Activated T-helper 1 cell treated with Interleukin-2 at 50 U/mL for 16 hours (primary cell): ENCODE measurements around the gene MCM3AP.

Experiments used
- DNase-seq: peaks from one replicate; pipeline ENCODE4 v3.0.0-alpha.2; 2020; ENCODE audit warnings: low read depth

Gene MCM3AP

GRCh38 chr21:46217511-46218196 is 67.8 kb downstream of the MCM3AP start:
- no peak for DNase-seq

DNA sequence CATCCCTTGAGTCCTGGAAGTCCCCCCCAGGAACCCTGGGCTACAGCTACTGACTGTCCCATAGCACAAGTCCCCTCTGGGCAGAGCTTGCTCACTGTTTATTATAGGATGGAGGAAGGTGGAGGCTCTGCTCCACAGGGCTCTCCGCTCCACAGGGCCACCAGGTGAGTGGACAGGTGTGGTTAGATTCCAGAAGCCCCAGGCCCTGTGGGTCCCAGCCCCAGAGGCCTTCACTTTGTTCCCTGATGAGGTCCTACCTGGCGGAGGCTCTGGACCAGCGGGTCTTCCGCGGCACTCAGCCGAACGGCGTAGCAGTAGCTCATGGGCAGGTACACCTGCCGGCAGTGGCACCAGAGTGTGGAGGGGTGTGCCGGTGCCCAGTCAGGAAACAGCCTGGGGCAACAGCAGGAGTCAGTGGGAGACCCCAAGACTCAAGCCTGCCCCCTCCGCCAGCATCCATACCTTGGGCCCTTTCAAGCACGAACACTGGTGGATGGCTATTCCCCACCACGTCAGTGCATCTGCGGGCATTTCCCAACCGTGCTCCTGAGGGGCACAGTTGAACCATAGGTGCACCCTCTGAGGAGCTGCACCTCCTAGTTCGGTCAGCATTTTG is 69.2 kb downstream of the MCM3AP start:
- no peak for DNase-seq

DNA sequence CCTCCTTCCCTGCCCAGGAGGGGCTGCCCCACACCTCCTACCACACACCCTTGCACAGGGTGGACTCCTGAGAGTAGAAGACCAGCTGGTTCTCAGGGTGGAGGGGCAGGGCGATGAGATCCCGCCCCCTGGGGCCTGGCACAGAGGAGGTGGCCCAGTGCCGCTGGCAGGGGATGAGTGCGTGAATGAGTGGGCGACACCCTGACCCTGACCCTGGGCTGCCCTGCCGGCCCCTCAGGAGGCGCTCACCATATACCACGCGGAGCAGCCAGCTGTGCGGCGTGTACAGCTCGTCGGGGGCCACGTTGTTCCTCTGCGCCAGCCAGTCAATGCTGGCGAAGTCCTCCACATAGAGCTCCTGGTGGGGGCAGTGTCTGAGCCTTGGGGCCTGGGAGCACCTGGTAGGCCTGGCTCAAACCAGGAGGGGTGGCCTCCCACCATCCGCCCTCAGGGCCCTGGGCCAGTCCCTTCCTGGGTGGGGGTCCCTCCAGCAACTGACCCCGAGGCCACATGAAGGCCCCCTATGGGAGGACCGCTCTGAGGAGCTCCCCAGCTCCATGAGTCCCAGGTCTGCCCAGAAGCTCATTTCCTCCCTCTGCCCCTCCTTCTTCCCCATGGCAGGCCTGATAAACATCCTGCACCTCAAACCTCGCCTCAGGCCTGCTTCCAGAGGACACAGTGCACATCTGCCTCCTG is 69.8 kb downstream of the MCM3AP start:
- DNase-seq = no peak

DNA sequence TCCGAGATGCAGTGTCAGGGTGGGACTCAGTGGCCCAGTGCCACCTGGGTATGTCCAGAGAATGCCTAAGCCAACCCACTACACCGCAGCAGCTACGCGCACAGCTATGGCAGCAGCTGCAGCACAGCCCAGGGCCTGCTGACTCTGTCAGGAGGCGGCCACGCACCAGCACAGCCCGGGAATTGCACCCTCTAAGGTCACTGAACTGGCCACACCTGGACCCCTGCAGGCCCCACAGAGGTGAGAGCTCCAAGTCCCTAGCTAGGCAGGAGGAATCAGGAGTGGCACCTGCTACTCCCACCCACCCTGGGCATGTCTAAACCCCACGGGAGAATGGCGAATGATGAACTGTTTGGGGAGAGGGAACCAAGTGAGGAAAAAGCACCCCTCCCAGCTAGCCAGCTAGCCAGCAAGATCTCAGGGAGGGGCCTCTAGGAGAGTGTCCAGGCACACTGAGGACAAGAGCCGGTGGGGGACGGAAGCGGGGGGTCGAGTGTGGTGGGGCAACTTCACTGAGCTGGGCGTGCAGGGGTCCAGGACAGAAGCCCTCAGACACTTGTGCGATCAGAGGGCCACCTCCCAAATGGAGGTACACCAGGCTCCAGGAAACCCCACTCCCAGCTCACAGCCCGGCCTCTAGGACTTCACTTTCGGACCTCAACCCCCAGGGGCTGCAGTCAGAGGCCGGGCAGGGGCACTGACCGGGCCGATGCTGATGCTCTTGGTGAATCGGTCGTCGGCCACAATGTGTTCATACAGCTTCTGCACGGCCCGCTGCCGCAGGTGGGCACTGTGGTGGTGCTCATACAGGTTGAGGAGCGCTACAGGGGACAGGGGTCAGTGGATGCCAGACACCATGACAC is 70.7 kb downstream of the MCM3AP start:
- DNase-seq = no peak

GRCh38 chr21:46213620-46214286 is 71.7 kb downstream of the MCM3AP start:
- no peak for DNase-seq

GRCh38 chr21:46212721-46213484 is 72.5 kb downstream of the MCM3AP start:
- no peak for DNase-seq

- DNase-seq = no peak
These were observed 73.4 kb downstream of the MCM3AP start for GRCh38 chr21:46211786-46212720.

DNA sequence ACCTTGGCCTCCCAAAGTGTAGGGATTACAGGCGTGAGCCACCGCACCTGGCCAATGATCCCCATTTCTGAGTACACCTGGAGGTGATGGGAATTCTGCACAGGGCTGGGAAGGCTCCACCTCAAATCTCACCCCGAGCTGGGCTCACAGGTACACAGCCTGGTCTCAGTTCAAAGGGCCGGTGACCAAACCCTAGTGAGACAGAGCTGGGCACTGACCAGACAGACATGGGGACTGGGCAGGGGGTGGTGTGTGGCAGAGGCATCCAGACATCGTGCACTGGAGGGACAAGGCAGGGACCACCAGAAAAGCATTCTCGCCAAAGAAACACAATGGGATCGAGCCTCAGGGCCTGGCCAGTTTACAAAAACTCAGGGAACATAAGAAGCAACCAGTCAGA is 74.0 kb downstream of the MCM3AP start:
- DNase-seq = no peak

GRCh38 chr21:46210378-46211136 is 74.9 kb downstream of the MCM3AP start:
- DNase-seq = no peak

GRCh38 chr21:46208761-46209721 is 76.4 kb downstream of the MCM3AP start:
- no peak for DNase-seq

DNA sequence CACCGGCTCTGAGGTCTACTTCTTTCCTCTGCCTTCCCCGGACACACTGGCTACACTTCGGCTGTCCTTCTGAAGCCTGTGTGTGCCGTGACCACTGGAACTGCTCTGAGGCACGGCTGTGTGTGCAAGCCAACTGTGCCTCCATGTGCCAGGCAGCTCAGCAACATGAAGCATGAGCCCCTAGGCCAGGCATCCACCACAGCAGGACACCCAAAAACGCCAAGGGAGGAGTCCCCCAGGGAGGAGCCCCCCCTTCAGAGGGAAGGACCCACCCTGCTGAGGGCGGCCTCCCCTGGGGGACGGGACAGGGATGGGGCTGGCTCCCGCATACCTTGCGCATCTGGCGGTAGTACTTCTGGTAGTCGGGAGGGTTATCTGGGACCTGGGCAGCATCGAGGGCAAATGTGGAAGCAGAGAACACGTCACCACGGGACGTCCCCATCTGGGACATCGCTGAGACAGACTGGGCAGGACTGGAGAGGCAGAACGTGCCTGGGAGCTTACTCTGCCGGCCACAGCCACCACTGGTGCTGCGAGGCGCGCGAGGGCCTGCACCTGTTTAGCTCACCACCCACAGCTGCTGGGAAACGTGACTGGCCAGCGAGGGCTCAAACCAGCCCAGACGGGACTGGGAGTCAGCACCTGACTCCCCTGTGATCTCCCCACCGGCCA is 77.4 kb downstream of the MCM3AP start:
- DNase-seq = no peak

DNA sequence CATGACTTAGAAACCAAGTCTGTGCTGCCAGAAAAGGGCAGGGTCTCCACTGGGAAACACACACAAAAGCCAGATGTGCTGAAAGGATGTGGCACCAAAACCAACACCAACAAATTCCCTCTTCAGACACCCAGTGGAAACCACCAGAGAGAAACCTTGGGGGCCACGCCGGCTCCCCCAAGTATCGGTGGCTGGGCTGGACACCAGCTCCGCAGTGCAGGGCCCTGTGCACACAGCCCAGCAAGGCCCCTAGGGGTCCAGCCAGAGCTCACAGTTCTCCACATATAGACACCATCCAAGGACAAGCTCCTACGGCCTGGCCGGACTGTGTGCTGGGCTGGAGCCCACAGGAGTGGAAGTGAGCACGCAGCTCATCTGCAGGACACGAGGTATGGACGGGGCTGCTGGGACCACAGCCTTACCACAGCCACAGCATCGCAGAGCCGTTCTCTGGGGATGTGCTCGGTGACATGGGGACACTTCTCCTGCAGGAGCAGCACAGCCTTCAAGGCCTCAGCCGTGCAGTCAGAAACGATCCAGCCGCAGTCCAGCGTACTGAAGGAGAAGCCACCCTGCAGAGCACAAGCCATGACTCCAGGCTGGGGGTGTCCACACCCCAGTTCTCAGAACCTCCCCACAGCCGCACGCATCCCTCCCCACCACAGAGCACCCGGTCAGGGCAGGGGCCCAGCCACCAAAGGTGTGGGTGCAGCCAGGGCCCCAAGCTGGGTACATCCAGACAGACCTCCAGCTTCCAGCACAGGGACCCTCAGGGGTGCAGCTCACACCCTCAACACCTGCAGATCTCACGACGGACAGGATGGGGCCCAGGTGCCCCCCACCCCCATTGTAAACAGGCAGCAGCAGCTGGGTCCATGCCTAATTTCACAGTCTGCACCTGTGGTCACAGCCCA is 78.1 kb downstream of the MCM3AP start:
- no peak for DNase-seq

DNA sequence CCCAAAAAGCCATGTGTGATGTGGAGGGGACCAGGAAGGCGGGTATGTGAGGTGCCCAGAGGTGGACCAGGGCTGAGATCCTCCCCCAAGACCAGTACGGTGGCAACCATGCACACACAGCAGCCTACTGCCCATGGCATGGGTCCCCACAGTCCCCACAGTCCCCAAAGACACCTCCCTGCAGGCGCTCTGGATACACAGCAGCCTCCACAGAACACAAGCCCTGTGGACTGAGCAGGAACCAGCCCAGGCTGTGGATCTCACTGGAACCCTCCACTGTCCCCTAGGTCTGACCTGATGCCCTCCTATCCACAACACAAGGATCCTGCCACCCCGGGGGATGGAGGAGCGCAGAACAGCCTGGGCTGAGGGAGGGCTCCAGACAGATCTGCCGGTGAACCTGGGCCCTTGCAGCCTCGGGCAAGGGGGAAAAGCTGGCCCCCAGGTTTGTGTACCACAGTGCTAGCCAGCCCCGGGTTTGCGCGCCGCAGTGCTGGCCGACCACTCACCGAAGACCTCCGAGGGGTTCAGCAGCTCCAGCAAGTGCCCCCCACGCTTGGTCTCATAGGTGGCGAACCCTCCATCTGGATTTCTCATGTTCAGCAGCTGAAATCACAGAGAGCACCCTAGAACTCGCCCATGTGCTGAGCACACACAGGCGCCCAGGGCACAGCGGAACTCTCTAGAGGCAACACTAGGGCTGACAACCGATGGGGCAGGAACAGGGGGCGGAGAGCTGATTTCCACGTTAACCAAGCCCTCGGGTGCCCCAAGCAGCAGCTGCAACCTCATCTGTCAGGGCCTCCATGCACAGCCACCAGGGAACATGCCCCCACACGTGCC is 79.0 kb downstream of the MCM3AP start:
- no peak for DNase-seq

DNA sequence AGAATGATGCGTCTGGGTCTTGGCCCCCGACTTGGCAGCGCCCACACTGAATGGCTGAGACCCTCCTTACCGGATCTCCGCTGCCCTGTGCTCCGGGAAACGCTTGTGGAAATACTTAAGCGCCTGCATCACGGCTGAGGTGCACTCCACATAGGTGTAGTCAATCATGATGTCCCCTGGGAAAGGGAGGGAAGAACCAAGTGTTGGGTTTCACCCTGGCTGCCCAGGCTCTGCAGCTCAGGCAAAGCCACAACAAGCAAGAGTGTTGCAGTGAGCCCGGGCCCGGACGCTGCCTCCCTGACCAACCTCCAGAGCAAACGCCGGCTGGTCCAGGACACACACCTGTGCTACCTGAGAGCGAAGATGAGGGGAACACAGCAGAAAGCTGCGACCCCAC is 79.6 kb downstream of the MCM3AP start:
- no peak for DNase-seq

GRCh38 chr21:46205166-46205565 is 80.2 kb downstream of the MCM3AP start:
- DNase-seq = no peak
